AG20443 (cell line): ENCODE measurements around the gene KCNN1.
A peak's percentile ranks its signal among the peaks of the same experiment; 100 is the strongest.
"Not testable (repeated sequence)": the region's sequence is repeated elsewhere in the genome, so short reads cannot be mapped to it uniquely, and the experiment has no call there.

Experiments
- DNase-seq: peaks from one replicate; pipeline ENCODE4 v3.0.0; 2012; ENCODE audit warnings: low spot score, mixed read lengths

Gene KCNN1

GRCh38 chr19:18027151-18027550, 60.2 kb downstream of the KCNN1 start:
- DNase-seq, result no peak

DNA sequence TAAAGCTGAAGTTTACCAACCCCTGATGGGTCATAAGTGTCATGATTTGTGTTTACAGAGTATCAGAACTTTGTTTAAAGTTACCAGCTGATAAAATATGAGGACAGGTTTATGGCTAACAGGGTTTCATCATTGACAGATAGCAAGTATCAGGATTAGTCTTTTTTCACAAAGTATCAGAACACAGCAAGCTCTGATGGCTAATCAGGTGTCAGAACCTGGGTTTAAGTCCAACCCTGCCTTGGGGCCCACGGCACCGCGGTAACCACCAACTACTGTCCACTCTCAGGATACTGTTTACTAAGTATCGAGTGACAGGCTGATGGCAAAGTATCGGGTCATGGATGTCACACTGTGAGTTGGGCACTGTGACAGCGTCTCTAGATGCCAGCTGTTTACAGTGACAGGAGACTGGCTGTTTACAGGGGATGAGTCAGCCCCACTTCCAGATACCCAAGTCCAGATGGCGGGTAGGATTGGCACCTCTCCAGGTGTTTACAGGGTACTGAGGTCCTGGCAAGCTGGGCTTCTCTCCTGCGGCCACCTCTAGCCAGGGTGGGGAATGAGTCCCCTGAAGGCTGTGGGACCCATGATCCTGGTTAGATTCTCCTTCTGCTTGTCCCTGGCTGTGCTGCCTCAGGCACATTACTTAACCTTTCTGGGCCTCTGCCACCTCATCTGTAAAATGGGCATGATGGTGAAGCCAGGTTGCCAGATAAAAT, 62.9 kb downstream of the KCNN1 start:
- DNase-seq, result peak; percentile 34

GRCh38 chr19:18031401-18031800, 64.5 kb downstream of the KCNN1 start:
- DNase-seq, result not testable (repeated sequence)

DNA sequence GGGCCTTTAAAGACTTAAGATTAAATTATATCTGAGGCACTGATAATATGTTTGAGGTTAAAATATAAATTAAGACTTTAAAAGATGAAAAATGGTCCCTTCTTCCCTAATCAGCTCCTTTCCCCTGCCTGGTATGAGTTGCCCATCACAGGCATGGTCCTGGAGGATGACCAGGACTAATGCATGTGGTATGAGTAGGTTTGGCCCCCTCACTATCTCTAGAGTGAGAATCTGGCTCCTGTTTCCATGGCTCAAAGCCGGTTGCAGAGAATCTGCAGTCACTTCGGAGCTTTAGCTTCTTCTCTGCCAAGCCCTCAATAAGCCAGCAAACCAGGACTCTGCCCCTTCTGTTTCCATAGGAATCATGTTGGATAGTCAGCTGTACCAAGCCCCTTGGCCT, 65.2 kb downstream of the KCNN1 start:
- not testable (repeated sequence) for DNase-seq

DNA sequence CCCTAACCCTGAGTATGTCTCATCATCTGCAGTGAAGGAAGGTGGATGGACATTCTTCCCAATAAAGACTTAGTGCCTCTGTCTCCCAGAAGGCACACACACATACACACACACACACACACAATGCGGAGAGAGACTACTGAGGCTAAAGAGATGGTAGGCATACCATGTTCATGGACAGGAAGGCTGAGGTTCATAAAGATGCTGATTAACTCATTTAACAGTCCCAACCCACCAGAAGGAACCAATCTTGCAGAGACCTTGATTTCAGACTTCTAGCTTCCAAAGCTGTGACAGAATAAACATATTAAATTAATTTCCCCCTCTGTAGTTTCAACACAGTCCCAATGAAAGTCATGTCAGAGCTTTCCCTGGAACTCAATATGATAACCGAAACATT, 74.1 kb downstream of the KCNN1 start:
- no peak for DNase-seq

DNA sequence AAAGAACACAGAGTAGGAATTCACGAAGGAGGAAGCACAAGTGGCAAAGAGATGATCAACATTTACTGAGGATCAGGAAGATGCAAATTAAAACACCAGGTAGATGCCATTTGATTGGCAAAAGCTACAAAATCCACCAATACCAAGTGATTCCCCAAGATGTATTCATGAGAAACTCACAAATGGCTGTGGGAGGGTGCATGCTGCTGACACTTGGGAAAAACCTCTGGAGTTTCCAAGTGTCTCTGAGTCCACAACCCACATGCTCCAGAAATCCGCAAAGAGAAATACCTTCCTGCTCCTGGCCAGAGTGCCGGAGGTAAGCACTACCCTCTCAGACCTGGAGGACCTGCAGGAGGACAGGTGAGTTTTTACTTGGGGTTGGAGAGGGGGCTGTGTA, 76.8 kb downstream of the KCNN1 start:
- no peak for DNase-seq

DNA sequence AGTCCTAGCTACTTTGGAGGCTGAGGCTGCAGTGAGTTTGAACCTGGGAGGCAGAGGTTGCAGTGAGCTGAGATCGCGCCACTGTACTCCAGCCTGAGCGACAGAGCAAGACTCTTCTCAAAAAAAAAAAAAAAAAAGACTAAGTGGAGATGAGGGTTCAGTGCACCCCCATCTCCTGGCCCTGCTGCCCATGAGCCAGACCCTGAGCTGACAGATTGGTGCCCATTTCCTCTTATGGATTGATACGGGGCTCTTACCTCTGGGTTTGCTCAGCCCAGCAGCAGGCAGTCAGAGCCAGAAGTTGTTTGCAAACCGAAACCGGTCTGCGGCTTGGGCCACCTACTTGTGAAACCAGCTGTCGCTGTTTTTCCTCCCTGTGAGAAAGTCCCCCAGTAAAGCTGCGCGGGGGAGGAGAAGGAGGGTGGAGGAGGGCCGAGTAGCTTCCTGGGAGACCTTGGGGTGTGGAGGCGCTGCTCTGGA, 78.0 kb downstream of the KCNN1 start:
- peak; percentile 78 for DNase-seq

DNA sequence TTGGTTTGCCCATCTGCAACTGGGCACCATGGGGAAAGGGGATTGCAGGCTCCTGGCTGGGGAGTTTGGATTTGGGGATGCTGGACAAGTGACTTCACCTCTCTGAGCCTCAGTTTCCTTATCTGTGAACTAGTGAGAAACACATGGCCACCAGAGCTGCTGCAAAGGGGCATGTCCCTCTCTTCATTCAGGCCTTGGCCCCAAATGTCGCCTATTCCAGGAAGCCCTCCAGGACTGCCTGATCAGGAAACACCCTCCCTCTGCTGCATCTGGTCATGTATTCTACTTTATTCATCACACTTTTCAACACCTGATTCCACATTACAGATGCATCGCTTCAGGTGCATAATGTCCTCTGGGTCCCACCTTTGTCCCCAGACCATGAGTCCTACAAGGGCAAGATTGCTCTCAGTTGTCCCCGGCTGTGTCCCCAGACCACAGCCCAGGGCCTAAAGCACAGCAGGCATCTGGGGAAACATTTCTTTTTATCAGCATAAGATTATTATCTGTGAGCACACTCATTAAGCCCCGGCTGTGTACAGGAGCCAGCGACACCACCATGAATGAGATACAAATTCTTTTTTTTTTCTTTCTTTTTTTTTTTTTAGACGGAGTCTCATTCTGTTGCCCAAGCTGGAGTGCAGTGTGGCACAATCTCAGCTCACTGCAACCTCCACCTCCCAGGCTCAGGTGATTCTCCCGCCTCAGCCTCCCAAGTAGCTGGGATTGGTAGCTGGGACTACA, 78.6 kb downstream of the KCNN1 start:
- DNase-seq, result no peak

- DNase-seq, result peak; percentile 71
Measured at GRCh38 chr19:18046059-18046718, 79.3 kb downstream of the KCNN1 start.

DNA sequence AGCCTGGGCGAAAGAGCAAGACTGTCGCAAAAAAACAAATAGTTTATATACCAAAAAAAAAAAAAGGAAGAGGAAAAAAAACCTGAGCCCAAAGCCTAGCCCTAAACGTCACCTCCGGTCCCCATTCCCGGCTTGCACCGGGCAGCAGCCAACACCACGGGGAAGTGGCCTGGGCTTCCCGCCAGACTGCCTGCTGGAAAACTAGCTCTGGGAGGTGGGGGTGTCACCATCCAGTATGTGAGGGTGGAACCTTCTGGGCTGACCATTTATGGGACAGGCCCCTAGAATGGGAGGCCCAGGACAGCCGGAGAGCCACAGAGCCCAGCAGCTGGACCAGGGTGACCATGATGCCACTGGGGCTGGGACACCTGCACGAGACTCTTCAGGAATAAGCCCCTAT, 82.5 kb downstream of the KCNN1 start:
- DNase-seq, result peak; percentile 81
